ENCODE data around the gene MYBPC1.

MYBPC1 gene

GRCh38 chr12:101619026-101619786 is 24.4 kb downstream of the MYBPC1 start:
- Histone ChIP-seq H3K79me2 (ENCODE audit: insufficient read depth, low read length) (no peaks in the 10 kb centered on the region), H3K4me2 (ENCODE audit: low read depth, low read length, poor library complexity, severe bottlenecking) (no peak overlapping the region), H3K9me3 (ENCODE audit: insufficient read depth, low read depth, low read length) (no peaks in the 10 kb centered on the region), H3K4me3 (ENCODE audit: low read length, poor library complexity, severe bottlenecking) (no peak overlapping the region), H2AFZ (ENCODE audit: low read length) (no peak overlapping the region), H3K9ac (ENCODE audit: low read depth, low read length, poor library complexity, severe bottlenecking) (no peak overlapping the region), H3K9me2 (replicated peaks; ENCODE audit: low read depth, low read length) (no peaks in the 10 kb centered on the region), H3K27me3 (ENCODE audit: insufficient read depth, low read length, poor library complexity, severe bottlenecking) (no peaks in the 10 kb centered on the region), H3K36me3 (ENCODE audit: insufficient read depth, low read length) (no peaks in the 10 kb centered on the region), H3F3A (ENCODE audit: low read depth) (no peaks in the 10 kb centered on the region), H4K20me1 (ENCODE audit: insufficient read depth, low read length, poor library complexity, severe bottlenecking) (no peaks in the 10 kb centered on the region), H3K4me1 (ENCODE audit: insufficient read depth, low read length, poor library complexity, severe bottlenecking) (no peaks in the 10 kb centered on the region)
- TF ChIP-seq CTCF (conservative IDR thresholded peaks at IDR 0.05; ENCODE audit: low read length) (no peak), EZH2phosphoT487 (IDR thresholded peaks at IDR 0.05; ENCODE audit: borderline replicate concordance) (no peak)

GRCh38 chr12:101619858-101620761 is 25.3 kb downstream of the MYBPC1 start:
- Histone ChIP-seq H3K36me3 (ENCODE audit: insufficient read depth, low read length) (no peaks in the 10 kb centered on the region), H3K79me2 (ENCODE audit: insufficient read depth, low read length) (no peaks in the 10 kb centered on the region), H3K4me3 (ENCODE audit: low read length, poor library complexity, severe bottlenecking) (no peak overlapping the region), H3K9me3 (ENCODE audit: insufficient read depth, low read depth, low read length) (no peaks in the 10 kb centered on the region), H2AFZ (ENCODE audit: low read length) (no peak overlapping the region), H3K27me3 (ENCODE audit: insufficient read depth, low read length, poor library complexity, severe bottlenecking) (no peaks in the 10 kb centered on the region), H4K20me1 (ENCODE audit: insufficient read depth, low read length, poor library complexity, severe bottlenecking) (no peaks in the 10 kb centered on the region), H3K9ac (ENCODE audit: low read depth, low read length, poor library complexity, severe bottlenecking) (no peak overlapping the region), H3K9me2 (replicated peaks; ENCODE audit: low read depth, low read length) (no peaks in the 10 kb centered on the region), H3K4me2 (ENCODE audit: low read depth, low read length, poor library complexity, severe bottlenecking) (no peak overlapping the region), H3F3A (ENCODE audit: low read depth) (no peaks in the 10 kb centered on the region), H3K4me1 (ENCODE audit: insufficient read depth, low read length, poor library complexity, severe bottlenecking) (no peaks in the 10 kb centered on the region)
- TF ChIP-seq CTCF (conservative IDR thresholded peaks at IDR 0.05; ENCODE audit: low read length) (no peak), EZH2phosphoT487 (IDR thresholded peaks at IDR 0.05; ENCODE audit: borderline replicate concordance) (no peak)

GRCh38 chr12:101620762-101621133 is 26.0 kb downstream of the MYBPC1 start:
- Histone ChIP-seq H3K9me2 (replicated peaks; ENCODE audit: low read depth, low read length) (no peaks in the 10 kb centered on the region), H3K4me2 (ENCODE audit: low read depth, low read length, poor library complexity, severe bottlenecking) (no peak overlapping the region), H3K9ac (ENCODE audit: low read depth, low read length, poor library complexity, severe bottlenecking) (no peak overlapping the region), H3K27me3 (ENCODE audit: insufficient read depth, low read length, poor library complexity, severe bottlenecking) (no peaks in the 10 kb centered on the region), H3K36me3 (ENCODE audit: insufficient read depth, low read length) (no peaks in the 10 kb centered on the region), H4K20me1 (ENCODE audit: insufficient read depth, low read length, poor library complexity, severe bottlenecking) (no peaks in the 10 kb centered on the region), H3K9me3 (ENCODE audit: insufficient read depth, low read depth, low read length) (no peaks in the 10 kb centered on the region), H3K4me3 (ENCODE audit: low read length, poor library complexity, severe bottlenecking) (no peak overlapping the region), H3K79me2 (ENCODE audit: insufficient read depth, low read length) (no peaks in the 10 kb centered on the region), H2AFZ (ENCODE audit: low read length) (no peak overlapping the region), H3K4me1 (ENCODE audit: insufficient read depth, low read length, poor library complexity, severe bottlenecking) (no peaks in the 10 kb centered on the region), H3F3A (ENCODE audit: low read depth) (no peaks in the 10 kb centered on the region)
- no peak for TF ChIP-seq EZH2phosphoT487 (IDR thresholded peaks at IDR 0.05; ENCODE audit: borderline replicate concordance)
- no peak for TF ChIP-seq CTCF (conservative IDR thresholded peaks at IDR 0.05; ENCODE audit: low read length)
